GM13977 (cell line): ENCODE data around the gene GRIK5.
A peak's percentile ranks its signal among the peaks of the same experiment; 100 is the strongest.

Experiments
- DNase-seq: peaks from one replicate; pipeline ENCODE4 v3.0.0; 2012; ENCODE audit warnings: low spot score
- in situ Hi-C: fragments of 300-500 bp; cut with MboI; formaldehyde crosslinking; loops from one replicate; pipeline ENCODE4 v1.12.0; 2022; ENCODE audit warnings: low sequenced_read_pairs, low pct_unique_long_range_greater_than_20kb, mixed read lengths, inconsistent platforms; ENCODE audit not compliant: unreplicated experiment
- TF ChIP-seq, protein P1 (sequence below): IDR thresholded peaks from 2 replicates; pipeline ENCODE4 v1.5.1; 2012; ENCODE audit warnings: mild to moderate bottlenecking, control low read depth; ENCODE audit not compliant: insufficient read depth; ENCODE audit errors: extremely low read depth, missing control alignments

Gene GRIK5

DNA sequence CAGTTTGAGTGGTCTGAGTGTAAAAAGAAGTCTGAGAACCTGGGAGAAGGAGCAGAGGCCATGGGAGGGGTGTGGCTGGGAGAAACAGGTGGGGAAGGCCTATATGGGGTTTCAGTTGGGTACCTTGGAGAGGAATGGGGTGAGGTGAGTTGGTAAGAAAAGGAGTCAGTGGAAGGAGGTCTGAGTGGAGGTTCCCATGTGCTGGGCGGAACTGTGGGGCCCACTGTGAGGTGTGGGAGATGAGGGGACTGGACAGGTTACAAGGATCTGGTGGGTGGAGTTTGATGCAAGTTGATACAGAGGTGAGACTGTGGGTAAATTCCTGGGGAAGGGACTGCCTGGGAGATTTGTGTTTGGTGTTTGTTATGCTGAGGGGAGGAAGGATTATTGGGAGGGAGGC lies 8.1 kb upstream of the GRIK5 start:
- TF ChIP-seq, protein P1, sequence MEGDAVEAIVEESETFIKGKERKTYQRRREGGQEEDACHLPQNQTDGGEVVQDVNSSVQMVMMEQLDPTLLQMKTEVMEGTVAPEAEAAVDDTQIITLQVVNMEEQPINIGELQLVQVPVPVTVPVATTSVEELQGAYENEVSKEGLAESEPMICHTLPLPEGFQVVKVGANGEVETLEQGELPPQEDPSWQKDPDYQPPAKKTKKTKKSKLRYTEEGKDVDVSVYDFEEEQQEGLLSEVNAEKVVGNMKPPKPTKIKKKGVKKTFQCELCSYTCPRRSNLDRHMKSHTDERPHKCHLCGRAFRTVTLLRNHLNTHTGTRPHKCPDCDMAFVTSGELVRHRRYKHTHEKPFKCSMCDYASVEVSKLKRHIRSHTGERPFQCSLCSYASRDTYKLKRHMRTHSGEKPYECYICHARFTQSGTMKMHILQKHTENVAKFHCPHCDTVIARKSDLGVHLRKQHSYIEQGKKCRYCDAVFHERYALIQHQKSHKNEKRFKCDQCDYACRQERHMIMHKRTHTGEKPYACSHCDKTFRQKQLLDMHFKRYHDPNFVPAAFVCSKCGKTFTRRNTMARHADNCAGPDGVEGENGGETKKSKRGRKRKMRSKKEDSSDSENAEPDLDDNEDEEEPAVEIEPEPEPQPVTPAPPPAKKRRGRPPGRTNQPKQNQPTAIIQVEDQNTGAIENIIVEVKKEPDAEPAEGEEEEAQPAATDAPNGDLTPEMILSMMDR = no peak
- in situ Hi-C loops = no loop called here

DNA sequence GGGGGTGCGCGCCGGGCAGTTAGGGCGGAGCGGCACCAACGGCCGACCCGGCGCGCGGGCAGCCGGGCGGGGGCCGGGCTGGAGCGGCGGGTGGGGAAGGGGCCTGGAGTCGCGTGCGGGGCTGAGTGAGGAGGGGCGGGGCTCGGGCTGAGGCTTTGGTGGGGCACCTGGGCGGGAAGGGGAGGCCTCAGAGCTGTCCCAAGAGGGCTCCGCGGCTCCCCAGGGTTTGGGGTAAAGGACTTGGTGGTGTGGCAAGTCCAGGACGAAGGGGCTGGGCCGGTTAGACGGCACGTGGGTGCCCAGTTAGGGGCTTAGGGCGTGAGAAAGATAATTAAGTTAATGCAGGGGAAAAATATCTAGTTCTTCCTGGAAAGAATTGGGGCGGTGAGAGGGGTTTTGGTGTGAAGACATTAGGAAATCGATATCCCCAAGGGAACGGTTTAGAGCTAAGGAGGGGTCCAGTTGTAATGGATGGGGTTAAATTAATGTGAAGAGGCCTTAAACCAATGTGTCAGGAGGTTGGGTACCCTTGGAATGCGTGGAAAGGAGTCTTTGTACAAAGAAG lies 6.5 kb upstream of the GRIK5 start:
- in situ Hi-C loops = no loop called here
- no peak for DNase-seq
- TF ChIP-seq, protein P1 = no peak

More for the DNA sequence above, 8.1 kb upstream of the GRIK5 start:
- no peak for DNase-seq

DNA sequence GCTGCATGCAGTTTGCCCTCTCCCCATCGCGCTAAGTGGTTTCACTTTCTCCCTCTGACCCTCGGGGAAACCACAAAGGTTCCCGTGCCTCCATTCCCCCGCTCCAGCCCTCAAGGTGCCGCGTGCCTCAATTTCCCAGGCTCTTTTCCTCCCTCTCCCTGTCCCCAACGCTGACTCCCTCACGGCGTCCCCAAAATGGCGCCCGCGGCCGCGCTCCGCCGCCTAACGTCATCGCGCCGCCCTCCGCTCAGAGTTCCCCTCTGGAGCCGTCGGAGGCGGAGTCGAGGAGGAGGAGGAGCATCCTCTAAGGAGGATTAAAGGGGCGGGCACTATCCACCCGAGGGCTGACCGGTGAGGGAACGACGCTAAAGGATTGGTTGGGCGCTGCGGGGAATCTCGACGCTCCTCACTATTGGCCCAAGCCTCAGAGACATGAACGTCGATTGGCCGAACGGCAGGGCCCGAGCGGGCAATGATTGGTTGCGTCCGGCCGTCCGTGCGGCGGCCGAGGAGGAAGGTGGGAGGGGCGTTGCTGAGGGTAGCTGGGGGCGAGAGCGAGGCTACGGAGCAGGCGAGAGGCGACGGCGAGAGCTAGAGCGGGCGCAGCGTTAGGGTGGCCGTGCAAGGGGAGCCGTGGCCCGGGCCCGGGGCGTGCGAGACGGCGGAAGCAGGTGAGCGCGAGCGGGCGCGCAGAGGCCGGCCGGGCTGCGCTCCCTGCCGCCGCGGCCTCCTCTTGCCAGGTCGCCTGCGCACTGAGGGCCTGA lies 5.8 kb upstream of the GRIK5 start, which contains the start of gene ZNF574:
Gene ZNF574 (plus strand): TSS at position 551 of the 764 bp plus-strand sequence. CDS start 2,441 bp downstream, outside the sequence.
- DNase-seq = peak; percentile 99
- TF ChIP-seq, protein P1 = no peak
- in situ Hi-C loops = no loop called here

DNA sequence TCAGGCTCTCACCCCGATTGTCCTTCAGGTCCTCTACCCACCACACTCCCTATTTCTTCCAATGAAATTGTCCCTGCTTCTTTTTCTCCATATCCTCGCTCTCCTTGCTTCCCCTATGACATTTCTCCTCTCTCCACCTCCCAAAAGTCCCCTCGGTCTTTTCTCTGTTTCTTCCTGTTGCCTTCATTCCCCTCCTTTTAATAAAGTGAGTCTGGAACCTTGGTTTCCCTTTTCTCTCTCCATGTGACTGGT lies 5.3 kb upstream of the GRIK5 start:
- DNase-seq = no peak
- in situ Hi-C loops = no loop called here
- TF ChIP-seq, protein P1 = no peak

DNA sequence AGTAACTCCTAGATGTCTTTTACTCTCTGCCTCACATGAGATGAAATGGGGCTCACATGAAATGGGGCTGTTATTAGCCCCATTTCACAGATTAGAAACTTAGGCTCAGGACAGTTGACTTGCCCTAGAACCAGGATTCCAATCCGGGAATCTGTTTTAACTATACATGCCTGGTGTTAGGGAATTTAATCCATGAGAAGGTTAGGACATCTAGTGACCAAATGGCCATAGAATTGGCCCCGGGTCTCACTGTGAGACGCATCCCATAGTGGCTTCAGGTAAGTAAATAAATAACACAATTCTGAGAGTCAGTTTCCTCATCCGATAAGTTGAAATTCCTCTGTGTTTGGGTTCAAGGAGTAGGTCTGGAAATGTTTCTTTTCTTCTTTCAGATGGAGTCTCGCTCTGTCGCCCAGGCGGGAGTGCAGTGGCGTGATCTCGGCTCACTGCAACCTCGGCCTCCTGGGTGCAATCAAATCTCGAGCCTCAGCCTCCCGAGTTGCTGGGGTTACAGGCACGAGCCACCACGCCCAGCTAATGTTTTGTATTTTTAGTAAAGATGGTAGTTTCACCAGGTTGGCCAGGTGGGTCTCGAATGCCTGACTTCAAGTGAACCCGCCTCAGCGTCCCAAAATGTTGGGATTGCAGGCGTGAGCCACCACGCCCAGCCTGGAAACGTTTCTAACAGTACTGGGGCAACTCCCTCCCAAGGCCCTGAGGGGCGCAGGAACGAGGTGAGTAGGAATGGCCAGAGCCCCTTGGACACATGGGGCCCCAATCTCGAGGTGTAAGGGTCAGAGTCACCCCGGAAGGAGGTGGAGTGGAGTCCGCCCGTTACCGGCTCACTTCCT lies 4.7 kb upstream of the GRIK5 start:
- in situ Hi-C loops = no loop called here
- TF ChIP-seq, protein P1 = no peak
- DNase-seq = peak; percentile 61

DNA sequence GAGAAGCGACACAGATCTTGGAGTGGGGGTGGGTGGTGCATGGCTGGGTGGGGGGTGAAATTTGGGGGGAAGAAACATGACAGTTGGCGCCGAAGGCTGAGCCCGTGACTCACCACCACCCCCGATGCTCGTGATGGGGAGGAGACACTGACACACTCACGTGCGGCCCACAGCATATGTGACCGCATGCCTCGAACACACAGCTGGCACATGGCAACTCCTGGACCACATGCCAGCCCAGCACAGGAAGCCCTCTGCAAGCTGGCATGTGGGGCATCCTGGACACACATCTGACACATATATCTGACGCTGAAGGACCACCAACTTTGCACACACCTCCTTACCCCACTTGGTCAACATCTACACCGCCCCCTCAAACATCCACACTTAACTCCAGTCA lies 1.2 kb upstream of the GRIK5 start:
- in situ Hi-C loops = no loop called here
- DNase-seq = no peak
- TF ChIP-seq, protein P1 = no peak
